IPS-15b (cell line): ENCODE data around the gene STK11.
"Not testable (repeated sequence)": the region's sequence is repeated elsewhere in the genome, so short reads cannot be mapped to it uniquely, and the experiment has no call there.

Experiments
- H3K27me3 ChIP-seq: one replicate; pipeline ENCODE4 v1.6.1; 2013; ENCODE audit warnings: low read length; ENCODE audit not compliant: control insufficient read depth, insufficient read depth
- H3K36me3 ChIP-seq: one replicate; pipeline ENCODE4 v1.6.1; 2013; ENCODE audit warnings: low read length; ENCODE audit not compliant: control insufficient read depth, insufficient read depth
- H3K4me1 ChIP-seq: one replicate; pipeline ENCODE4 v1.6.1; 2013; ENCODE audit warnings: mild to moderate bottlenecking, low read length; ENCODE audit not compliant: control insufficient read depth, insufficient read depth
- H3K4me3 ChIP-seq: one replicate; pipeline ENCODE4 v1.5.1; 2013; ENCODE audit warnings: low read depth, low read length
- H3K9ac ChIP-seq: one replicate; pipeline ENCODE4 v1.6.1; 2013; ENCODE audit warnings: low read depth, mild to moderate bottlenecking, low read length
- H3K9me3 ChIP-seq: one replicate; pipeline ENCODE4 v1.6.1; 2013; ENCODE audit warnings: mild to moderate bottlenecking, low read length; ENCODE audit not compliant: control insufficient read depth, insufficient read depth

The STK11 gene

GRCh38 chr19:1200614-1201013 is 5.0 kb upstream of the STK11 start:
- H3K9ac ChIP-seq, H3K4me3 ChIP-seq, H3K9me3 ChIP-seq, H3K36me3 ChIP-seq, H3K27me3 ChIP-seq, H3K4me1 ChIP-seq: not testable (repeated sequence)

GRCh38 chr19:1206150-1206863 is 729 bp downstream of the STK11 start:
- Histone ChIP-seq H3K36me3 (peaks cover 9% of the 10 kb centered on the region), H3K4me3 (peak overlapping the region; percentile 70), H3K27me3 (peaks cover 2% of the 10 kb centered on the region), H3K4me1 (no peaks in the 10 kb centered on the region), H3K9me3 (no peaks in the 10 kb centered on the region), H3K9ac (peak overlapping the region; percentile 76)

DNA sequence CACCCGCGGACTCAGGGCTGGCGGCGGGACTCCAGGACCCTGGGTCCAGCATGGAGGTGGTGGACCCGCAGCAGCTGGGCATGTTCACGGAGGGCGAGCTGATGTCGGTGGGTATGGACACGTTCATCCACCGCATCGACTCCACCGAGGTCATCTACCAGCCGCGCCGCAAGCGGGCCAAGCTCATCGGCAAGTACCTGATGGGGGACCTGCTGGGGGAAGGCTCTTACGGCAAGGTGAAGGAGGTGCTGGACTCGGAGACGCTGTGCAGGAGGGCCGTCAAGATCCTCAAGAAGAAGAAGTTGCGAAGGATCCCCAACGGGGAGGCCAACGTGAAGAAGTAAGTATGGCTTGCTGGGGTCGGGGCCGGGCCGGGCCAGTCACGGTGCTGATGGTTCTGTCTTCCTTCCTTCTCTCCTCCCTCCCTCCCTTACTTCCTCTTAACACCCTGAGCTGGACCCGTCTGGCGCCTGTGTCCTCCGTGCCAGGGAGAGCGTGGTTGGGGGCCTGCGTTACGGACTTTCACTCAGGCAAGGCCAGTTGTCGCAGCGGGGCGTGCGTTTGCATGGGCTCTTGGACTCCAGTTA is 1.4 kb downstream of the STK11 start:
- Histone ChIP-seq H3K4me1 (no peaks in the 10 kb centered on the region), H3K27me3 (peaks cover 2% of the 10 kb centered on the region), H3K9me3 (no peaks in the 10 kb centered on the region), H3K4me3 (peak overlapping the region; percentile 70), H3K36me3 (peaks cover 9% of the 10 kb centered on the region), H3K9ac (peak overlapping the region; percentile 76)

- not testable (repeated sequence) for H3K4me3 ChIP-seq, H3K9me3 ChIP-seq, H3K4me1 ChIP-seq, H3K27me3 ChIP-seq, H3K9ac ChIP-seq
- peaks cover 18% of the 10 kb centered on the region for H3K36me3 ChIP-seq
Observed at GRCh38 chr19:1208830-1209229, 3.3 kb downstream of the STK11 start.

DNA sequence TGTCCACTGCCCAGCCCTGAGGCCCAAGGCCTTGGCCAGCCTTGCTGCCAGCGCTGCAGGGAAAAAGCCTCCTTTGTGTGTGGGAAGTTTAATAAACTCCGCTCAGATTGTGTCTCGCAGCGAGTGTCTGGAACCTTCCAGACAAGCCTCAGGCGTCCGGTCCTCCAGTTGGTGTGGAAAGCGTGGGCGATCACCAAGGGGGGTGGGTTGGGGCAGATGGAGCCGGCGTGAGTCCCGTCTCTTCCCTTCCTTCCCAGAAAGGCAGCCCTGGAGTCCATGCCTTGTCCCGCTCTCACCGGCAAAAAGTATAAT is 4.6 kb downstream of the STK11 start:
- Histone ChIP-seq H3K27me3 (no peaks in the 10 kb centered on the region), H3K4me3 (no peak overlapping the region), H3K36me3 (peaks cover 26% of the 10 kb centered on the region), H3K9ac (peak overlapping the region; percentile 37), H3K9me3 (no peaks in the 10 kb centered on the region), H3K4me1 (no peaks in the 10 kb centered on the region)

- Histone ChIP-seq H3K4me1 (no peaks in the 10 kb centered on the region), H3K36me3 (peaks cover 26% of the 10 kb centered on the region), H3K27me3 (no peaks in the 10 kb centered on the region), H3K9me3 (no peaks in the 10 kb centered on the region), H3K4me3 (peak overlapping the region; percentile 13), H3K9ac (no peak overlapping the region)
Observed at GRCh38 chr19:1211494-1212234, 6.1 kb downstream of the STK11 start.

GRCh38 chr19:1213391-1214286 is 8.1 kb downstream of the STK11 start:
- Histone ChIP-seq H3K36me3 (peaks cover 28% of the 10 kb centered on the region), H3K4me3 (no peak overlapping the region), H3K27me3 (no peaks in the 10 kb centered on the region), H3K9ac (no peak overlapping the region), H3K4me1 (peaks cover 3% of the 10 kb centered on the region), H3K9me3 (no peaks in the 10 kb centered on the region)

DNA sequence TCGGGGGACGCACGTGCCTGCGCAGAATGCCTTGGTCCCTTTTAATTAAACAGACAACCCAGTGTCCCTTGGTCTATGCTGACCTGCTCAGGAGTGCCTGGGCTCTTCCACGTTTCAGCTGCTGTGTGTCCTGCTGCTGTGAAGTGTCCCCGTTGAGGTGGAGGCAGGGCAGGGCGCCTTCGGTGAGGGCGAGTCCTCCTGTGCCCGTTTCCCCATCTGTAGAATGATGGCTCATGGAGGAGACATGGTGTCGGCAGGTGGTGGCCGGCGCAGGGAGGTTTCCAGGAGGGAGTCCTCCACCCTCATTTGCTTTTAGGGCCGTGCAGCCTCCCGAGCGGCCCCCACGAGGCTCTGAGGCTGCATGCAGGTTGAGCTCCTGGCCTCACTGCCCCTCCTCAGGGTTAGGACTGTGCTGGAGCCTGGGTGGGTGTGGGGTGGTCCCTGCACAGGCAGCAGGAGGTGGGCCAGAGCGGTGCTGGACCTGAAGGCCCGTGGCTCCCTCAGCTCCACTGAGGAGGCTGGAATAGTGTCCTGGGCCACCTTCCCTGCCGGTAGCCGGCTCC is 8.8 kb downstream of the STK11 start:
- H3K36me3 ChIP-seq = peaks cover 28% of the 10 kb centered on the region

GRCh38 chr19:1214862-1215731 is 9.5 kb downstream of the STK11 start:
- no peaks in the 10 kb centered on the region for H3K9me3 ChIP-seq
- H3K27me3 ChIP-seq = no peaks in the 10 kb centered on the region
- peaks cover 24% of the 10 kb centered on the region for H3K36me3 ChIP-seq
- peaks cover 3% of the 10 kb centered on the region for H3K4me1 ChIP-seq
- no peak overlapping the region for H3K4me3 ChIP-seq
- H3K9ac ChIP-seq = no peak overlapping the region

More for the DNA sequence above, 8.8 kb downstream of the STK11 start:
- Histone ChIP-seq H3K4me3 (no peak overlapping the region), H3K9ac (no peak overlapping the region), H3K9me3 (no peaks in the 10 kb centered on the region), H3K4me1 (peaks cover 3% of the 10 kb centered on the region), H3K27me3 (no peaks in the 10 kb centered on the region)

GRCh38 chr19:1216756-1217155 is 11.2 kb downstream of the STK11 start:
- Histone ChIP-seq H3K4me1 (peaks cover 3% of the 10 kb centered on the region), H3K36me3 (peaks cover 39% of the 10 kb centered on the region), H3K27me3 (no peaks in the 10 kb centered on the region), H3K9me3 (no peaks in the 10 kb centered on the region), H3K9ac (no peak overlapping the region), H3K4me3 (no peak overlapping the region)
